Putamen (tissue), 1 donor: ENCODE measurements around the gene ZNF469.

Experiments
- DNase-seq: peaks from one replicate; pipeline ENCODE4 v3.0.0-alpha.2; 2016; ENCODE audit warnings: low spot score

ZNF469 gene

DNA sequence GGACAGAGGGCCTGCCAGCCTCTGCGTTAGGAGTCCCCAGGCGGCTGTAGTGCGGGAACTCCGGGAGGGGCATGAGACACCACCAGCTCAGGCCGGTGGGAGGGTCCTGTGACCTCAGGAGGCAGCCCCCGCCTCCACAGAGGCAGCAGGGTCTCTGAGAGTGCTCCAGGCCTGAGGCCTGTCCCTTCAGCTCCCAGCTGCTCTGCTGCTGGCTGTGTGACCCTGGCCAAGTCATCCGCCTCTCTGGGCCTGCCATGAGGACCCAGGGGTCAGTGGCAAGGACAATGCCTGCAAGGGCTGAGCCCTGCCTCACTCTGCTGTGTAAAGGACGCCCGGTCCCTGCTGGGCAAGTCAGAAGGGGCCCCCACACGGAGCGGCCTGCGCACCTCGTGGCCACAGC lies 43.3 kb downstream of the ZNF469 start:
- no peak for DNase-seq

GRCh38 chr16:88427376-88427775 lies 44.6 kb downstream of the ZNF469 start:
- DNase-seq, result no peak

DNA sequence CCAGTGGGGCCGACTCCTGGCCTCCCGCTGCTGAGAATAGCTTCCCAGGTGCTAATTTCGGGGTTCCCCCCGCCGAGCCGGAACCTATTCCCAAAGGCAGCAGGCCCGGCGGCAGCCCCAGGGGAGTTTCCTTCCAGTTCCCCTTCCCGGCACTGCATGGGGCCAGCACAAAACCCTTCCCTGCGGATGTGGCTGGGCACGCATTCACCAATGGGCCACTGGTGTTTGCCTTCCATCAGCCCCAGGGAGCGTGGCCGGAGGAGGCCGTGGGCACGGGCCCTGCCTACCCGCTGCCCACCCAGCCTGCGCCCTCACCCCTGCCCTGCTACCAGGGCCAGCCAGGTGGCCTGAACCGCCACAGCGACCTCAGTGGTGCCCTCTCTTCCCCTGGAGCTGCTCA lies 45.4 kb downstream of the ZNF469 start:
- DNase-seq, result no peak

DNA sequence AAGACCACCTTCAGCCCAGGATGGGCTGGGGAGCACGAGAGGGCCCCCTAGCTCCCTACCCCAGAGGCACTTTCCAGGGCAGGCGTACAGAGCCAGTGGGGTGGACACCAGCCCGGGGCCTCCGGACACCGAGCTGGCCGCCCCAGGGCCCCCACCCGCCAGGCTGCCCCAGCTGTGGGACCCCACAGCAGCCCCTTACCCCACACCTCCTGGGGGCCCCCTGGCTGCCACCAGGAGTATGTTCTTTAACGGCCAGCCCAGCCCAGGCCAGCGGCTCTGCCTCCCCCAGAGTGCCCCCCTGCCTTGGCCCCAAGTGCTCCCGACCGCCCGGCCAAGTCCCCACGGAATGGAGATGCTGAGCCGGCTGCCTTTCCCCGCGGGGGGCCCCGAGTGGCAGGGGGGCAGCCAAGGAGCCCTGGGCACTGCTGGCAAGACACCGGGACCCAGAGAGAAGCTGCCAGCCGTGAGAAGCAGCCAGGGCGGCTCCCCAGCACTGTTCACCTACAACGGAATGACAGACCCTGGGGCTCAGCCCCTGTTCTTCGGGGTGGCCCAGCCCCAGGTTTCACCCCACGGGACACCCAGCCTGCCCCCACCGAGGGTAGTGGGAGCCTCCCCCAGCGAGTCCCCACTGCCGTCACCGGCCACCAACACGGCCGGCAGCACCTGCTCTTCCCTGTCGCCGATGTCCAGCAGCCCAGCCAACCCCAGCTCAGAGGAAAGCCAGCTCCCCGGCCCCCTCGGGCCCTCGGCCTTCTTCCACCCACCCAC lies 46.0 kb downstream of the ZNF469 start:
- DNase-seq, result peak; percentile 48

DNA sequence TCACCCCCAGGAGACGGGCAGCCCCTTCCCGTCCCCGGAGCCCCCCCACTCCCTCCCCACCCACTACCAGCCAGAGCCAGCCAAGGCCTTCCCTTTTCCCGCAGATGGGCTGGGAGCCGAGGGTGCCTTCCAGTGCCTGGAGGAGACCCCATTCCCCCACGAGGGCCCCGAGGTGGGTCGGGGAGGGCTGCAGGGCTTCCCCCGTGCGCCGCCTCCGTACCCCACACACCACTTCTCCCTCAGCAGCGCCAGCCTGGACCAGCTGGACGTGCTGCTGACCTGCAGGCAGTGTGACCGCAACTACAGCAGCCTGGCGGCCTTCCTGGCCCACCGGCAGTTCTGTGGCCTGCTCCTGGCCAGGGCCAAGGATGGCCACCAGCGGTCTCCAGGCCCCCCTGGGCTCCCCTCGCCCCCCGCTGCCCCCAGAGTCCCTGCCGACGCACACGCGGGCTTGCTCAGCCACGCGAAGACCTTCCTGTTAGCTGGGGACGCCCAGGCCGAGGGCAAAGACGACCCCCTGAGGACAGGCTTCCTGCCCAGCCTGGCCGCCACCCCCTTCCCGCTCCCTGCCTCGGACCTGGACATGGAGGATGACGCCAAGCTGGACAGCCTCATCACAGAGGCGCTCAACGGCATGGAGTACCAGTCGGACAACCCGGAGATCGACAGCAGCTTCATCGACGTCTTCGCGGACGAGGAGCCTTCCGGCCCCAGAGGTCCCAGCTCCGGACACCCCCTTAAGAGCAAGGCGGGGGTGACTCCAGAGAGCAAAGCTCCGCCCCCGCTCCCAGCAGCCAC lies 46.8 kb downstream of the ZNF469 start:
- DNase-seq, result no peak

- no peak for DNase-seq
Measured at GRCh38 chr16:88430185-88430523, 47.4 kb downstream of the ZNF469 start.

DNA sequence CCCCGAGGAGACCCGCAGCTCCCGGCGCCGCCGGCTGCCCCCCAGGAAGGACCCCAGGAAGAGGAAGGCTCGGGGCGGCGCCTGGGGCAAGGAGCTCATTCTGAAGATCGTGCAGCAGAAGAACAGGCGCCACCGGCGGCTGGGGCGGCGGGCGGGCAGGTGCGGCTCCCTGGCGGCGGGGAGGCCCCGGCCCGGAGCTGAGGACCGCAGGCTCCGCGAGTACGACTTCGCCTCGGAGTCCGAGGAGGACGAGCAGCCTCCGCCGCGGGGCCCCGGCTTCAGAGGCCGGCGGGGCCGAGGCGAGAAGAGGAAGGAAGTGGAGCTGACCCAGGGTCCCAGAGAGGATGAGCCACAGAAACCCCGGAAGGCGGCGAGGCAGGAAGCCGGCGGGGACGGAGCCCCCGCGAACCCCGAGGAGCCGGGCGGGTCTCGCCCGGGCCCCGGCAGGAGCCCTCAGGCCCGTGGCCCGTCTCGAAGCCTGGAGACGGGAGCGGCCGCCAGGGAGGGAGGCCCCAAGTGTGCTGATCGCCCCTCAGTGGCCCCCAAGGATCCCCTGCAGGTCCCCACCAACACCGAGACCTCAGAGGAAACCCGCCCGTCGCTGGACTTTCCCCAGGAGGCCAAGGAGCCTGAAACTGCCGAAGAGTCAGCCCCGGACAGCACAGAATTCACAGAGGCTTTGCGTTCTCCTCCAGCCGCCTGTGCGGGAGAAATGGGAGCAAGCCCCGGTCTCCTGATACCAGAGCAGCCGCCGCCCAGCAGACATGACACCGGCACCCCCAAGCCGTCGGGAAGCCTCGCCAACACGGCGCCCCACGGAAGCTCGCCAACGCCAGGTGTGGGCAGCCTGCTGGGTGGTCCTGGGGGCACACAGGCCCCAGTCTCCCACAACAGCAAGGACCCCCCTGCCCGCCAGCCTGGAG lies 48.0 kb downstream of the ZNF469 start:
- DNase-seq, result no peak

DNA sequence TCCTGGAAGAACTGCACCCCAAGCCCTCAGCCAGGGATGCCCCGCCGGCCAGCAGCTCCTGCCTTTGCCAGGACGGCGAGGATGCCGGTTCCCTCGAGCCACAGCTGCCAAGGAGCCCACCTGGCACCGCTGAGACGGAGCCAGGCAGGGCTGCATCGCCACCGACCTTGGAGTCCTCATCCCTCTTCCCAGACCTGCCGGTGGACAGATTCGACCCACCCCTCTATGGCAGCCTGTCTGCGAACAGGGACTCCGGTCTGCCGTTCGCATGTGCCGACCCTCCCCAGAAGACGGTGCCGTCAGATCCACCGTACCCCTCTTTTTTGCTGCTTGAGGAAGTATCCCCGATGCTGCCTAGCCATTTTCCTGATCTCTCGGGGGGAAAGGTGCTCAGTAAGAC lies 48.9 kb downstream of the ZNF469 start:
- no peak for DNase-seq

DNA sequence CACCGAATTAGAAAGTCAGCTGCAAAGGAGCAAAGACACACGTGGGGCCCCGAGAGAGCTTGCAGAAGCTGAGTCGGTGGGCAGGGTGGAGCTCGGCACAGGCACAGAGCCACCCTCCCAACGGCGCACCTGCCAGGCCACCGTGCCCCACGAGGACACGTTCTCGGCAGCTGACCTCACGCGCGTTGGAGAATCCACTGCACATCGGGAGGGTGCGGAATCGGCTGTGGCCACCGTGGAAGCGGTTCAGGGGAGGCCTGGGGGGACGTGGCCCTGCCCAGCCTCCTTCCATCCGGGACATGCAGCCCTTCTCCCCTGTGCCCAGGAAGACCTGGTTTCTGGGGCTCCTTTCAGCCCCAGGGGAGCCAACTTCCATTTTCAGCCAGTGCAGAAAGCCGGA lies 49.4 kb downstream of the ZNF469 start:
- DNase-seq, result no peak
